Upper lobe of left lung (tissue), 4 donors: Measurements from ENCODE around the gene GABRD.
A peak's percentile ranks its signal among the peaks of the same experiment; 100 is the strongest.

Source experiments
- CTCF ChIP-seq, 6 experiments: fragments of 450-650 bp in 4 of 6; fragments of 200-600 bp in 2 of 6; sonication (generic) in 2 of 6; IDR thresholded peaks; one replicate each; pipeline ENCODE4 v1.5.1; 2016 to 2019; ENCODE audit warnings: antibody characterized with exemption in 6 of 6
- EP300 ChIP-seq, 4 donors: sonication (generic); formaldehyde crosslinking; IDR thresholded peaks; one replicate each; pipeline ENCODE4 v1.5.1; 2017; ENCODE audit warnings: antibody characterized with exemption in 4 of 4, control low read depth in 2 of 4
- POLR2A ChIP-seq, 4 donors: fragments of 450-650 bp; IDR thresholded peaks; one replicate each; pipeline ENCODE4 v1.5.1; 2016 to 2017; ENCODE audit warnings: antibody characterized with exemption in 4 of 4, mild to moderate bottlenecking in 2 of 4
- POLR2AphosphoS5 ChIP-seq, 2 donors: sonication (generic); formaldehyde crosslinking; IDR thresholded peaks; one replicate each; pipeline ENCODE4 v1.5.1; 2017; ENCODE audit warnings: antibody characterized with exemption in 2 of 2

- no peak for TF ChIP-seq CTCF (IDR thresholded peaks at IDR 0.05)
- no peak for TF ChIP-seq POLR2A (IDR thresholded peaks at IDR 0.05)
- peak; percentile 39 to 70 for TF ChIP-seq POLR2AphosphoS5 (IDR thresholded peaks at IDR 0.05)
- peak in 1 of 4 donors; percentile 16 for TF ChIP-seq EP300 (IDR thresholded peaks at IDR 0.05)
These were observed 17.3 kb upstream of the GABRD start for GRCh38 chr1:2001773-2002411.
